ENCODE data around the gene KLRG1.

- no peak for TF ChIP-seq POLR2AphosphoS5 (IDR thresholded peaks at IDR 0.05)
- no peak for TF ChIP-seq CTCF (IDR thresholded peaks at IDR 0.05; ENCODE audit: poor library complexity, severe bottlenecking)
- TF ChIP-seq MXI1 (conservative IDR thresholded peaks at IDR 0.05; ENCODE audit: poor library complexity, severe bottlenecking), result no peak
- no peak for TF ChIP-seq EZH2 (IDR thresholded peaks at IDR 0.05; ENCODE audit: borderline replicate concordance, insufficient read depth, low read length, poor library complexity, severe bottlenecking)
- no peak for TF ChIP-seq REST (IDR thresholded peaks at IDR 0.05; ENCODE audit: borderline replicate concordance)
- TF ChIP-seq EP300 (conservative IDR thresholded peaks at IDR 0.05; ENCODE audit: poor library complexity, severe bottlenecking), result no peak
- no peak for TF ChIP-seq SMC3 (conservative IDR thresholded peaks at IDR 0.05; ENCODE audit: poor library complexity)
- no peak for TF ChIP-seq TAF1 (IDR thresholded peaks at IDR 0.05; ENCODE audit: low read depth)
Measured at GRCh38 chr12:9047105-9047504, 57.8 kb downstream of the KLRG1 start.

Data from neural cell (in vitro differentiated cells).